ENCODE results near the gene SPIB.

SPIB gene

DNA sequence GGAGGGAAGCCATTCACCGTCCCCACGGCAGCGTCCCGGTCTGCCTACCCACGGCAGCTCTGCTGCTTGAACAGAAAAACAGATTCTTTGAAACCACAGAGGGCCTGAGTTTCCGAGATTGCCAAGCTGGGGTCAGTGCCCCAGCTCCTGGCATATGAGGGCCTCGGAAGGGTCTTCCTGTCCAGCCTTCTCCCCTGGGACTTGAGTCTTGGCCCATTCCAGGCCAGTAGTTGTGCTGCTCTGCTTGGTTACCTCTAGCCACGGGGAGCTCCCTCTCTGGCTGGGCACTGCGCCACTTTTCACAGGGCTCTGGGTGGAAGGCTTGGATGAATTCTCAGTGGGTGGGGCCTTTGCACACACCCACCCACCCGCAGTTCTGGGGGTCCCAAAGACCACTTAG is 8.6 kb upstream of the SPIB start:
- no peak for ATAC-seq

GRCh38 chr19:50412419-50412818 is 6.3 kb upstream of the SPIB start:
- TF ChIP-seq CSRNP3 (CRISPR knock-in tag; IDR thresholded peaks at IDR 0.05) = no peak
- ATAC-seq = no peak

More for the DNA sequence above, 8.6 kb upstream of the SPIB start:
- no peak for TF ChIP-seq PATZ1 (CRISPR knock-in tag; IDR thresholded peaks at IDR 0.05; ENCODE audit: borderline replicate concordance)
- TF ChIP-seq BACH2 (CRISPR knock-in tag; IDR thresholded peaks at IDR 0.05; ENCODE audit: borderline replicate concordance) = no peak
- no peak for TF ChIP-seq SNAI2 (CRISPR knock-in tag; IDR thresholded peaks at IDR 0.05)
- no peak for TF ChIP-seq RARB (CRISPR knock-in tag; IDR thresholded peaks at IDR 0.05)
- TF ChIP-seq GLIS3 (CRISPR knock-in tag; IDR thresholded peaks at IDR 0.05) = no peak
- TF ChIP-seq ZFP3 (CRISPR knock-in tag; IDR thresholded peaks at IDR 0.05) = no peak
- TF ChIP-seq, protein P1, sequence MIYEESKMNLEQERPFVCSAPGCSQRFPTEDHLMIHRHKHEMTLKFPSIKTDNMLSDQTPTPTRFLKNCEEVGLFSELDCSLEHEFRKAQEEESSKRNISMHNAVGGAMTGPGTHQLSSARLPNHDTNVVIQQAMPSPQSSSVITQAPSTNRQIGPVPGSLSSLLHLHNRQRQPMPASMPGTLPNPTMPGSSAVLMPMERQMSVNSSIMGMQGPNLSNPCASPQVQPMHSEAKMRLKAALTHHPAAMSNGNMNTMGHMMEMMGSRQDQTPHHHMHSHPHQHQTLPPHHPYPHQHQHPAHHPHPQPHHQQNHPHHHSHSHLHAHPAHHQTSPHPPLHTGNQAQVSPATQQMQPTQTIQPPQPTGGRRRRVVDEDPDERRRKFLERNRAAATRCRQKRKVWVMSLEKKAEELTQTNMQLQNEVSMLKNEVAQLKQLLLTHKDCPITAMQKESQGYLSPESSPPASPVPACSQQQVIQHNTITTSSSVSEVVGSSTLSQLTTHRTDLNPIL (CRISPR knock-in tag; IDR thresholded peaks at IDR 0.05; ENCODE audit: low read depth) = no peak
- no peak for TF ChIP-seq ZNF8 (CRISPR knock-in tag; IDR thresholded peaks at IDR 0.05)
- no peak for TF ChIP-seq POU6F1 (CRISPR knock-in tag; IDR thresholded peaks at IDR 0.05; ENCODE audit: borderline replicate concordance, low read depth)

GRCh38 chr19:50413096-50413495 is 5.6 kb upstream of the SPIB start:
- TF ChIP-seq TOX (CRISPR knock-in tag; IDR thresholded peaks at IDR 0.05; ENCODE audit: borderline replicate concordance) = no peak
- no peak for TF ChIP-seq SNAI2 (CRISPR knock-in tag; IDR thresholded peaks at IDR 0.05)
- TF ChIP-seq ZNF565 (CRISPR knock-in tag; conservative IDR thresholded peaks at IDR 0.05; ENCODE audit: low read depth) = no peak
- TF ChIP-seq GLIS3 (CRISPR knock-in tag; IDR thresholded peaks at IDR 0.05) = no peak
- no peak for TF ChIP-seq ZFP3 (CRISPR knock-in tag; IDR thresholded peaks at IDR 0.05)
- no peak for TF ChIP-seq TSHZ2 (CRISPR knock-in tag; IDR thresholded peaks at IDR 0.05)
- no peak for TF ChIP-seq RARB (CRISPR knock-in tag; IDR thresholded peaks at IDR 0.05)
- no peak for TF ChIP-seq ZNF70 (CRISPR knock-in tag; IDR thresholded peaks at IDR 0.05)
- no peak for TF ChIP-seq CSDC2 (CRISPR knock-in tag; IDR thresholded peaks at IDR 0.05)
- ATAC-seq = no peak

DNA sequence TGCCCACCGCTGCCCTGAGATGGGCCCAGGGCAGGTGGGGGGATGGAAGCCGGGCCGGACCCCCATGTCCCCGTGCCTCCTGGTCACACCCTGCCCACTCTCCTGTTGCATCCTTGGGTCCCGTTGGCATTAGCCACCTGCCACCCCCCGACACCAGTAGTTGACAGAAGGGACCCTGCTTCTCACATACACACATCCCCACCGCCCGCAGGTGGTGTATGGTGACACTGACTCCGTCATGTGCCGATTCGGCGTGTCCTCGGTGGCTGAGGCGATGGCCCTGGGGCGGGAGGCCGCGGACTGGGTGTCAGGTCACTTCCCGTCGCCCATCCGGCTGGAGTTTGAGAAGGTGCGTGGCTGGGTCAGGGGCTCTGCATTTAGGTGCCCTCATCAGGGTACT is 5.2 kb upstream of the SPIB start:
- no peak for ATAC-seq
- TF ChIP-seq RARB (CRISPR knock-in tag; IDR thresholded peaks at IDR 0.05) (no peak), BACH2 (CRISPR knock-in tag; IDR thresholded peaks at IDR 0.05; ENCODE audit: borderline replicate concordance) (no peak)

- peak; percentile 88 for ATAC-seq
- TF ChIP-seq ZNF565 (CRISPR knock-in tag; conservative IDR thresholded peaks at IDR 0.05; ENCODE audit: low read depth) = no peak
- no peak for TF ChIP-seq ARNTL (CRISPR knock-in tag; IDR thresholded peaks at IDR 0.05; ENCODE audit: borderline replicate concordance, low read depth)
- TF ChIP-seq PPARA (CRISPR knock-in tag; IDR thresholded peaks at IDR 0.05; ENCODE audit: borderline replicate concordance) = no peak
- TF ChIP-seq ZFP3 (CRISPR knock-in tag; IDR thresholded peaks at IDR 0.05) = no peak
- no peak for TF ChIP-seq GLIS3 (CRISPR knock-in tag; IDR thresholded peaks at IDR 0.05)
- no peak for TF ChIP-seq POU6F1 (CRISPR knock-in tag; IDR thresholded peaks at IDR 0.05; ENCODE audit: borderline replicate concordance, low read depth)
- no peak for TF ChIP-seq BACH2 (CRISPR knock-in tag; IDR thresholded peaks at IDR 0.05; ENCODE audit: borderline replicate concordance)
- TF ChIP-seq PATZ1 (CRISPR knock-in tag; IDR thresholded peaks at IDR 0.05; ENCODE audit: borderline replicate concordance) = no peak
- no peak for TF ChIP-seq CSRNP3 (CRISPR knock-in tag; IDR thresholded peaks at IDR 0.05)
Observed at GRCh38 chr19:50414864-50415660, 3.7 kb upstream of the SPIB start.
